ENCODE measurements around the gene TRPV5. TPM values are rescaled to one million over a fixed set of nuclear protein-coding genes. Genes with fewer than 3 reads are reported as not detected.

The TRPV5 gene
- total and polyA plus RNA-seq, 7 experiments from 2014 or later: not detected

DNA sequence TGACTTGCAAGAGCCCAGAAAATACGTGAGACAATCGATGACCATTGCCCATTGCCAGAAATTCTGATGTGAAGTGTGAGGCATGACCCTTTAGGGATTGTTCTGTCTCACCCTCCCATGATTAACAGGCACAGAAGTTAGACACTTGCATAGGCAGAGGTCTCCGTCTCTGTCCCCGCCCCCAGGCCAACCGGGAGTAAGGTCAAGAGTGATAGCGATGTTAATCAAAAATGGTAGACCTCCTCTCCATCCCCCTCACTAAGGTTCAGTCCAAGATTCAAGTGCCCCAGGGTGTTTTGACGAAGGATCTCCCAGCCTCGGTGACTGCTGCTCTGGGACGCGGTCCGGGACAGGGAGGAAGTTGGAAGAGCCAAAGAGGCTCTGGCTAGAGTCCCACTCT, 25.3 kb downstream of the TRPV5 start:
- no peaks in the 10 kb centered on the region for H3K4me1 ChIP-seq (ENCODE audit: control insufficient read depth in 2 of 2, insufficient read depth in 2 of 2, low read length in 2 of 2)
- ChIA-PET CTCF (no interaction called here), POLR2A (no interaction called here)
- intact Hi-C loops (cut with micrococcal nuclease): no loop called here
- no peak overlapping the region for H3K4me3 Mint-ChIP-seq
- no peak for DNase-seq
- peaks cover 0 to 2% of the 10 kb centered on the region in 2 donors for H3K27me3 ChIP-seq (ENCODE audit: control insufficient read depth in 2 of 2, insufficient read depth in 2 of 2, low read length in 2 of 2)
- H3K4me3 ChIP-seq (ENCODE audit: low read length): no peak overlapping the region
- peaks cover 13 to 35% (median 18%) of the 10 kb centered on the region in 5 donors for H3K27me3 Mint-ChIP-seq
- no peak for ATAC-seq
- H3K27ac ChIP-seq (ENCODE audit: low read depth, low read length): no peak overlapping the region
- H3K36me3 ChIP-seq (ENCODE audit: control insufficient read depth in 2 of 3, insufficient read depth in 3 of 3, low read length in 3 of 3): no peaks in the 10 kb centered on the region
- H3K9me3 Mint-ChIP-seq: peaks cover 0 to 13% (median 0%) of the 10 kb centered on the region in 11 donors
- peaks cover 0 to 3% (median 0%) of the 10 kb centered on the region in 5 donors for H3K36me3 Mint-ChIP-seq
- peaks cover 0 to 3% (median 0%) of the 10 kb centered on the region in 3 experiments for H3K9me3 ChIP-seq (ENCODE audit: control insufficient read depth in 2 of 3, low read length in 3 of 3)
- H3K27ac Mint-ChIP-seq: no peak overlapping the region
- H3K4me1 Mint-ChIP-seq: peaks cover 0 to 7% (median 0%) of the 10 kb centered on the region in 7 donors

DNA sequence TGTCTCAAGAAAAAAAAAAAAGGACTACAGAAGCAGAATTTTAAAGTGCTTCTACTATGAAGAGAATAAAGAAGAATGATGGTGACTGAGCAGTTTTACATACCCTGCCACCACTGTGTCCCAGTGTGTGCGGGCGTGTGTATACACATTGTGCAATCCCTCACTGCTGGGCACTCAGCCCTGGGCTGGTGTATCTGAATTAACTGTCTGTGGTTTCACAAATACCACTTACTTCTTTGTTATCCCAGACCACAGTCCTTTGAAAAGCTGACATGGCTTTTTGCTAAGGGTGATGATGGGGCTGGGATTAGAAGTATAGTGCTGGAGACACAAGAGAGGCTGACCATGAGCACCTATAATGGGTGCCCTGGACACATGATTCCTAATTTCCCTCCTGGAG, 26.9 kb downstream of the TRPV5 start:
- Histone ChIP-seq H3K4me1 (ENCODE audit: control insufficient read depth in 2 of 2, insufficient read depth in 2 of 2, low read length in 2 of 2) (no peaks in the 10 kb centered on the region), H3K27ac (ENCODE audit: low read depth, low read length) (no peak overlapping the region), H3K9me3 (ENCODE audit: control insufficient read depth in 2 of 3, low read length in 3 of 3) (peaks cover 0 to 3% (median 0%) of the 10 kb centered on the region in 3 experiments), H3K27me3 (ENCODE audit: control insufficient read depth in 2 of 2, insufficient read depth in 2 of 2, low read length in 2 of 2) (peaks cover 0 to 2% of the 10 kb centered on the region in 2 donors), H3K4me3 (ENCODE audit: low read length) (no peak overlapping the region), H3K36me3 (ENCODE audit: control insufficient read depth in 2 of 3, insufficient read depth in 3 of 3, low read length in 3 of 3) (no peaks in the 10 kb centered on the region)
- H3K4me1 Mint-ChIP-seq: peaks cover 0 to 7% (median 0%) of the 10 kb centered on the region in 7 donors
- peaks cover 0 to 3% (median 0%) of the 10 kb centered on the region in 5 donors for H3K36me3 Mint-ChIP-seq
- H3K27me3 Mint-ChIP-seq: peaks cover 6 to 31% (median 18%) of the 10 kb centered on the region in 5 donors
- DNase-seq: no peak
- no peak for ATAC-seq
- H3K27ac Mint-ChIP-seq: no peak overlapping the region
- POLR2A ChIA-PET: no interaction called here
- intact Hi-C loops (cut with micrococcal nuclease): no loop called here
- peaks cover 0 to 18% (median 0%) of the 10 kb centered on the region in 11 donors for H3K9me3 Mint-ChIP-seq
- CTCF ChIA-PET: no interaction called here
- no peak overlapping the region for H3K4me3 Mint-ChIP-seq

DNA sequence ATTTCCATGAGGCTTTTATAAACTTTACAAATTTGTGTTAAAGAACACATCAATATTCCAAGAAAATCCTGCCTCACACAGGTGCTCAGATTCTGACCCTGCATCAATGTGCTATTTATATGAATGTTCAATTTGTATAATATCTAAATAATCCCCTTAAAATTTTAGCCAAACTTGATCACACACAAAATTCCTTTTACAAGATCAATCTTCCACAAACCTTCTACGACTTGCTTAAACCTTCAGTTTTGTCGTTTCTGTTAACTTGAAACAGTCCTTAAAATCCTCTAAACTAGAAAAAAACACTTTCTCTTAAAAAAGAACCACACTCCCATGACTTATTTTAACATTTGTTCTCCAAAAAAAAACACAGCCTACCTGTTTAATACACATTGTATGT, 27.8 kb downstream of the TRPV5 start:
- Histone ChIP-seq H3K4me1 (ENCODE audit: control insufficient read depth in 2 of 2, insufficient read depth in 2 of 2, low read length in 2 of 2) (no peaks in the 10 kb centered on the region), H3K9me3 (ENCODE audit: control insufficient read depth in 2 of 3, low read length in 3 of 3) (peaks cover 0 to 3% (median 0%) of the 10 kb centered on the region in 3 experiments), H3K4me3 (ENCODE audit: low read length) (no peak overlapping the region), H3K27me3 (ENCODE audit: control insufficient read depth in 2 of 2, insufficient read depth in 2 of 2, low read length in 2 of 2) (peaks cover 0 to 2% of the 10 kb centered on the region in 2 donors), H3K36me3 (ENCODE audit: control insufficient read depth in 2 of 3, insufficient read depth in 3 of 3, low read length in 3 of 3) (no peaks in the 10 kb centered on the region), H3K27ac (ENCODE audit: low read depth, low read length) (no peak overlapping the region)
- DNase-seq (no peak), ATAC-seq (no peak)
- intact Hi-C loops (cut with micrococcal nuclease): no loop called here
- Mint-ChIP-seq H3K9me3 (peaks cover 0 to 18% (median 0%) of the 10 kb centered on the region in 11 donors), H3K4me1 (peaks cover 0 to 7% (median 0%) of the 10 kb centered on the region in 7 donors), H3K4me3 (no peak overlapping the region), H3K27ac (no peak overlapping the region), H3K27me3 (peaks cover 6 to 26% (median 17%) of the 10 kb centered on the region in 5 donors), H3K36me3 (peaks cover 0 to 3% (median 0%) of the 10 kb centered on the region in 5 donors)
- CTCF ChIA-PET: no interaction called here
- POLR2A ChIA-PET: no interaction called here

DNA sequence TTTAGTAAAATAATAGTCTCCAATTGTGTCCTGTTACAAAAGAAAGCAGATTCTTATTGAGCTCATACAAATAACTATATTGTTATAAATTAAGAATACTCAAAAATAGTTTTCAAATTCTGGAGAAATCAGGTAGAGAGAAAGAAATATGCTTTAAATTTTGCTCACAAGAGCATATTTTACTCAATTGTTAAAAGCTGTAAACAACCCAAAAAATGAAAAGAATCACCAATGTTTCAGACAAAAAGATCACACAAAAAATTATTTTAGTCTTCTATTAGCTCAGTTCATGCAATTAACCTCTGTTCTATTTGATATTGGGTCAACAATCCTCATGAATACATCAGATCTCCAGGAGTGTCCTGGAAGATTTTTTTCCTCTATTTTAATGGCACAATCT, 29.4 kb downstream of the TRPV5 start:
- intact Hi-C loops (cut with micrococcal nuclease): no loop called here
- ChIA-PET CTCF (no interaction called here), POLR2A (no interaction called here)
- Histone ChIP-seq H3K27me3 (ENCODE audit: control insufficient read depth in 2 of 2, insufficient read depth in 2 of 2, low read length in 2 of 2) (peaks cover 0 to 2% of the 10 kb centered on the region in 2 donors), H3K4me3 (ENCODE audit: low read length) (no peak overlapping the region), H3K27ac (ENCODE audit: low read depth, low read length) (no peak overlapping the region), H3K4me1 (ENCODE audit: control insufficient read depth in 2 of 2, insufficient read depth in 2 of 2, low read length in 2 of 2) (no peaks in the 10 kb centered on the region), H3K36me3 (ENCODE audit: control insufficient read depth in 2 of 3, insufficient read depth in 3 of 3, low read length in 3 of 3) (no peaks in the 10 kb centered on the region), H3K9me3 (ENCODE audit: control insufficient read depth in 2 of 3, low read length in 3 of 3) (peaks cover 0 to 3% (median 0%) of the 10 kb centered on the region in 3 experiments)
- Mint-ChIP-seq H3K27ac (no peak overlapping the region), H3K9me3 (peaks cover 0 to 18% (median 0%) of the 10 kb centered on the region in 11 donors), H3K36me3 (peaks cover 0 to 3% (median 0%) of the 10 kb centered on the region in 5 donors), H3K27me3 (peaks cover 0 to 21% (median 15%) of the 10 kb centered on the region in 5 donors), H3K4me1 (peaks cover 0 to 5% (median 0%) of the 10 kb centered on the region in 7 donors), H3K4me3 (no peak overlapping the region)
- ATAC-seq (no peak), DNase-seq (no peak)

DNA sequence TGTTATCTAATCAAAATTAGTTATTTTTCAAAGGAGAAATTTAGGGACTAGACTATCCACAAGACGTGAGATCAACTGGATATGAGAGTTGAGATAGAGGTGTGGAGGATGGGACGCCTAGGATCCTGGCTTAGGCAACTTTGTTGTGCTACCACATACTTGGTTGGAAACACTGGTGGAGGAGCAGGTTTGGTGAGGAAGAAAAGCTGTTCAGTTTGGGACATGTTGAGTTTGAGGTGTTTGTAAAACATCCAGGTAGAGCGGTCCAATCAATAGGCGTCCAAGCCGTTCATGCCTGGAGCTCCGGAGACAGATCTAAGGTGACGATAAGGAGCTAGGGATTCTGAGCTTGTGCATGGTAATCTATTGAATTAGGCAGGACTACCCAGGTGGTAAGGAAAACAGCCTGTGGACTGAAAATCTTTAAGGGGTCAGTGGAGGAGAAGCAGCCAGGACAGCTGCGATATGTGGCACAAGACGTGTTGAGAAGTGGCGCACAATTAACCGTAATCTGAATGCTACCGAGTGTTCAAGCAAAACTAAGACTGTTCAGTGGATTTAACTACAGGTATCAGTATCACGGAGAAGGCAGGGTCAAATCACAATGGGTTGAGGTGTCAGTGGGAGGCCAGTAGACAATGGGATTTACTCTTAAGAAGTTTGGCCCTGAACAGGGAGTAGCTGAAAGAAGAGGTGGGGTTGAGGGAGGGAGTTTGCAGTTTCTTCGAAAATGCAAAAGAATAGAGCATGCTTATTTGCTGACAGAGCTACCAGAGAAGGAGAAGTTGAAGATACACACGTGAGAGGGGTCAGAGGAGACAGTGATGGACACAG, 31.9 kb downstream of the TRPV5 start:
- intact Hi-C loops (cut with micrococcal nuclease): no loop called here

DNA sequence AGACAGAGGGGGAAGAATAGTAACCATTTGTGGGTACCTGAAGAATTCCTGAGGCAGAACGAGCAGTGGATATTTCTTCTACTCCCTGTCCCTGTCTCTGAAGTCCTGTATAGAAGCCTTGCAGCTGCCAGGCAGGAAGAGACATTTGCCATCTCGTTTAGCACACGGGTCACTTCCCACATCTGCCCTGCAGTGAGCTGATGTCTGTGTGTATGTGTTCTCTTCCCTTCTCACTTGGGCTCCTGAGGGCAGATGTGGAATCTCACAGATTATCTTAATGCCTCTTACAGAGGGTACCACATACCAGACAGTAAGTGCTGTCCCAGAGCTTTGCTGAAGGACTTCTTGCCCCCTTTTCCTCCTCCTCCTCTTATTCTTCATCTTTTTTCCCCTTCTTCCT, 33.9 kb downstream of the TRPV5 start:
- no peaks in the 10 kb centered on the region for H3K4me1 Mint-ChIP-seq
- no peak overlapping the region for H3K27ac ChIP-seq (ENCODE audit: low read depth, low read length)
- intact Hi-C loops (cut with micrococcal nuclease): no loop called here
- ChIA-PET CTCF (no interaction called here), POLR2A (interaction anchor here (0.6 kb wide), 1 partner anchor 515 kb away, joined by 4 read pairs; no protein-coding TSS in a partner anchor)
- H3K4me3 ChIP-seq (ENCODE audit: low read length): no peak overlapping the region
- H3K27ac Mint-ChIP-seq: no peak overlapping the region
- DNase-seq (no peak), ATAC-seq (no peak)
- H3K27me3 Mint-ChIP-seq: peaks cover 0 to 26% (median 4%) of the 10 kb centered on the region in 5 donors
- H3K9me3 Mint-ChIP-seq: peaks cover 0 to 11% (median 0%) of the 10 kb centered on the region in 11 donors
- no peaks in the 10 kb centered on the region for H3K36me3 ChIP-seq (ENCODE audit: control insufficient read depth in 2 of 3, insufficient read depth in 3 of 3, low read length in 3 of 3)
- peaks cover 0 to 2% (median 0%) of the 10 kb centered on the region in 3 experiments for H3K9me3 ChIP-seq (ENCODE audit: control insufficient read depth in 2 of 3, low read length in 3 of 3)
- H3K27me3 ChIP-seq (ENCODE audit: control insufficient read depth in 2 of 2, insufficient read depth in 2 of 2, low read length in 2 of 2): peaks cover 0 to under 1% of the 10 kb centered on the region in 2 donors
- no peaks in the 10 kb centered on the region for H3K36me3 Mint-ChIP-seq
- no peak overlapping the region for H3K4me3 Mint-ChIP-seq
- H3K4me1 ChIP-seq (ENCODE audit: control insufficient read depth in 2 of 2, insufficient read depth in 2 of 2, low read length in 2 of 2): no peaks in the 10 kb centered on the region

More for the DNA sequence above, 31.9 kb downstream of the TRPV5 start:
- no peaks in the 10 kb centered on the region for H3K4me1 ChIP-seq (ENCODE audit: control insufficient read depth in 2 of 2, insufficient read depth in 2 of 2, low read length in 2 of 2)
- no peak overlapping the region for H3K4me3 ChIP-seq (ENCODE audit: low read length)
- DNase-seq: no peak
- Mint-ChIP-seq H3K27me3 (peaks cover 0 to 25% (median 0%) of the 10 kb centered on the region in 5 donors), H3K36me3 (peaks cover 0 to 3% (median 0%) of the 10 kb centered on the region in 5 donors), H3K9me3 (peaks cover 0 to 18% (median 0%) of the 10 kb centered on the region in 11 donors), H3K4me1 (no peaks in the 10 kb centered on the region), H3K27ac (no peak overlapping the region), H3K4me3 (no peak overlapping the region)
- H3K27me3 ChIP-seq (ENCODE audit: control insufficient read depth in 2 of 2, insufficient read depth in 2 of 2, low read length in 2 of 2): peaks cover 0 to 2% of the 10 kb centered on the region in 2 donors
- POLR2A ChIA-PET: no interaction called here
- no peak for ATAC-seq
- H3K36me3 ChIP-seq (ENCODE audit: control insufficient read depth in 2 of 3, insufficient read depth in 3 of 3, low read length in 3 of 3): no peaks in the 10 kb centered on the region
- CTCF ChIA-PET: no interaction called here
- peaks cover 0 to 3% (median 0%) of the 10 kb centered on the region in 3 experiments for H3K9me3 ChIP-seq (ENCODE audit: control insufficient read depth in 2 of 3, low read length in 3 of 3)
- H3K27ac ChIP-seq (ENCODE audit: low read depth, low read length): no peak overlapping the region
